Esophagus (tissue), 2 donors: ENCODE results near the gene MMP14. TPM values are rescaled to one million over a fixed set of nuclear protein-coding genes. Genes with fewer than 3 reads are reported as not detected.

Experiments used
- H3K27ac ChIP-seq, 2 donors: one replicate each; pipeline ENCODE4 v1.5.1; 2013; ENCODE audit warnings: low read depth in 2 of 2, mild to moderate bottlenecking in 2 of 2, inconsistent platforms in 1 of 2, low read length in 1 of 2, moderate library complexity in 1 of 2
- H3K27me3 ChIP-seq, 2 donors: one replicate each; pipeline ENCODE4 v1.6.1; 2013; ENCODE audit warnings: low read length in 2 of 2, control low read depth in 1 of 2, mild to moderate bottlenecking in 1 of 2; ENCODE audit not compliant: insufficient read depth in 2 of 2, control insufficient read depth in 1 of 2
- H3K36me3 ChIP-seq, 2 donors: one replicate each; pipeline ENCODE4 v1.6.1; 2013; ENCODE audit warnings: low read length in 1 of 2; ENCODE audit not compliant: control insufficient read depth in 2 of 2, insufficient read depth in 2 of 2
- H3K4me1 ChIP-seq, 2 donors: one replicate each; pipeline ENCODE4 v1.6.1; 2013; ENCODE audit warnings: low read length in 1 of 2; ENCODE audit not compliant: control insufficient read depth in 2 of 2, insufficient read depth in 2 of 2
- H3K4me3 ChIP-seq, 2 donors: one replicate each; pipeline ENCODE4 v1.5.1; 2013; ENCODE audit warnings: low read length in 2 of 2, mild to moderate bottlenecking in 2 of 2, low read depth in 1 of 2, moderate library complexity in 1 of 2
- H3K9me3 ChIP-seq, 2 donors: one replicate each; pipeline ENCODE4 v1.6.1; 2013; ENCODE audit warnings: mild to moderate bottlenecking in 2 of 2, low read depth in 1 of 2, low read length in 1 of 2, moderate library complexity in 1 of 2; ENCODE audit not compliant: control insufficient read depth in 2 of 2, insufficient read depth in 1 of 2
- WGBS, 2 donors: extraction: QIAGEN DNeasy Blood & Tissue Kit; methylation state at CpG; one replicate each; pipeline ENCODE4 v1.1.7; 2013; 5-methylcytosine and 5-hydroxymethylcytosine counted together
- polyA plus RNA-seq, 2 donors: library from polyadenylated mRNA; stranded (reverse); fragments of 200-250 nt; gene quantifications; one replicate each; pipeline ENCODE4 v1.2.3, GENCODE V29; 2013
- donor health status: healthy with polysubstance abuse.
- donor health status: Bipolar disorder and iron deficiency.

The MMP14 gene
- polyA plus RNA-seq, 2 donors, result 54.1 to 81.6 TPM

DNA sequence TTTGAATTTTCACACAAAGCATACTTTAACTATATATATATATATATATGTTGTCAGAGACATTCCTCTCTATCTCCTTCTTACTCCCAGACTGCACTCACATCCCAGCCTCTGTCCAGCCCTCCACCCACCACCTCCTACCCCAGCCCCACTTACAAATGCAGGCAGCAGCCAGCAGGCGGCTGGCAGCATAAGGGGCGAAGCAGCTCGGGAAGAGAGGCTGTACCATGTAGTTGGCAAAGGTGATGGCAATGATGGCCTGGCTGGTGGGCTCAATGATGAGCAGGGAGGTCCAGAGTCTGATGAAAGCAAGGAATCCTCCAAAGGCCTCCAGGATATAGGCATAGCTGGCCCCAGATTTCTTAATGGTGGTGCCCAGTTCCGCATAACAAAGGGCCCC is 23.6 kb upstream of the MMP14 start:
- H3K4me1 ChIP-seq, result no peaks in the 10 kb centered on the region
- no peaks in the 10 kb centered on the region for H3K27me3 ChIP-seq
- H3K36me3 ChIP-seq, result no peaks in the 10 kb centered on the region
- H3K4me3 ChIP-seq, result no peak overlapping the region
- no peak overlapping the region for H3K27ac ChIP-seq
- no peaks in the 10 kb centered on the region for H3K9me3 ChIP-seq
- 88 to 97% methylated on average over 4 of the region's 4 CpGs for WGBS, 2 donors

DNA sequence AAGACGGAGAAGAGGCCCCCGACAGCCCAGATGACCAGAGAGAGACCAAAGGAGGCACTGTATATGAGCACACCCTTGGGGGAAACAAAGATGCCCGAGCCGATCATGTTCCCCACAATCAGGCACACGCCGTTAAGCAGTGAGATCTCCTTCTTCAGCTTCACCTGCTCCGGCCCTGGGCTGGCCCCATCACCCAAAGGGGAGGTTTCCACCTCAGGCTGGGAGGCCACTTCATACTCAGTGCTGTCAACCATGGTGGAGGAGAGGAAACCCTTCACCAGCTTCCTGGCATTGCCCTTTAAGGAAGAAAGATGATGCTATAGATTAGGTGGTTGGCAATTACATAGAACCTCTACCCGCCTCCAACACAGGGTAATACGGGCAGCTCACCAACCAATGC is 23.2 kb upstream of the MMP14 start:
- Histone ChIP-seq H3K9me3 (no peaks in the 10 kb centered on the region), H3K4me1 (no peaks in the 10 kb centered on the region), H3K4me3 (no peak overlapping the region), H3K27me3 (no peaks in the 10 kb centered on the region), H3K27ac (no peak overlapping the region), H3K36me3 (no peaks in the 10 kb centered on the region)
- 83 to 85% methylated on average over 9 of the region's 9 CpGs for WGBS, 2 donors

DNA sequence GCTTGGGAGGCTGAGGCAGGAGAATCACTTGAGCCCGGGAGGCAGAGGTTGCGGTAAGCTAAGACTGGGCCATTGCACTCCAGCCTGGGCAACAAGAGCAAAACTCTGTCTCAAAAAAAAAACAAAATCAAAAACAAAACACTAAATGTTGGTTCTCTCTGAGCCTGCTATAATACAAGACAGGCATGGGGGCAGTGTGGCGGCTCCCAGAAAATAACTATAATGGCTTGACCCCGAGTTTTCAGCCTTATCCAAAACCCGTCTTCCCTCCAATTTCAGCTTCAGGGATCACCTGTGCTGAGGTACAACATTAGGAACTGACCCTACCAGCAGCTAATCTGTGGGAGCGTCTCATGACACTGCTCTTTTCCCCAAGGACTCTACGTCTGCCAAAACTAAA is 22.0 kb upstream of the MMP14 start:
- H3K4me3 ChIP-seq, result no peak overlapping the region
- WGBS, 2 donors, result 82 to 87% methylated on average over 7 of the region's 7 CpGs
- no peaks in the 10 kb centered on the region for H3K4me1 ChIP-seq
- no peak overlapping the region for H3K27ac ChIP-seq
- H3K9me3 ChIP-seq, result no peaks in the 10 kb centered on the region
- H3K36me3 ChIP-seq, result no peaks in the 10 kb centered on the region
- no peaks in the 10 kb centered on the region for H3K27me3 ChIP-seq

DNA sequence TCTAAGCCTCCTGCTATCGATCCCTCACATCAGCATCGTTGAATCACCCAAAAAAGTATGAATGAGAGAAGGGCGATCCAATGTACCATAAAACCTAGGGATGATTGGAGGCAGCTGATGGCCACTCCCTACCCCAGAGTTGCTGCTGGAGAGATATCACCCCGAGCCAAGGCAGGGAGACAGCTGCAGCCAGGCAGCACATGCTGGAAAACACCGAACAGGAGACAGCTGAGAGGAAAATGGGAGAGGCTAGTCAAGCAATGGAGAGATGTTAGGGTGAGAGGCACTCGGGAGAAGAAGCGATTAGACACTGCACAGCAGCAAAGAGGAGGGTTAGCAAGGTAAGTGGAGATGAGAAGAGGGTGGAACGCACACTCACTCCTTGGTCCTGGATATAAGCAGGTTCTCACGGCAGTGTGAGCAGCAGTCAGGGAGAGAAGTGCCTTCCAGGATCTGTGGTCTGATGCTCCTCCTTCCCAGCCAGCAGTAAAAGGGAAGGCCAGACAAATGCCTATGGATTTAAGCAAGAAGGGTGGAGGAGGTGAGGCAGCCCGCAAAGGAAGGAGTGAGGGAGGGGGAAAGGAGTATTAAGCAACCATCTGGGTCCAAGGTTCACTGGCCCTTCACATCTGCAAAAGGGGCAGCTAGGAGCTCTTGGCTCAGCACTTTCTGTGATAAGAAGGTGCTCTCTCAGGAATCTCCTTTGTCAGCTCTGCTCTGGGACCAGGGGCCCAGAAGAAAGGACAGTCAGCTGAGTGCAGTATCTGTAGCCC is 21.3 kb upstream of the MMP14 start, which contains the start of gene SLC7A7:
TSS of gene SLC7A7 (minus strand) at position 495 of the 773 bp plus-strand sequence. CDS start 2,037 bp downstream, outside the sequence.
- Histone ChIP-seq H3K27ac (peak within 1 kb of the TSS in 1 of 2 donors; percentile 13), H3K9me3 (no peaks in the 10 kb centered on the region), H3K4me1 (no peaks in the 10 kb centered on the region), H3K4me3 (no peak within 1 kb of the TSS), H3K36me3 (no peaks in the 10 kb centered on the region), H3K27me3 (no peaks in the 10 kb centered on the region)
- WGBS, 2 donors, result 54 to 63% methylated on average over 10 of the region's 10 CpGs

DNA sequence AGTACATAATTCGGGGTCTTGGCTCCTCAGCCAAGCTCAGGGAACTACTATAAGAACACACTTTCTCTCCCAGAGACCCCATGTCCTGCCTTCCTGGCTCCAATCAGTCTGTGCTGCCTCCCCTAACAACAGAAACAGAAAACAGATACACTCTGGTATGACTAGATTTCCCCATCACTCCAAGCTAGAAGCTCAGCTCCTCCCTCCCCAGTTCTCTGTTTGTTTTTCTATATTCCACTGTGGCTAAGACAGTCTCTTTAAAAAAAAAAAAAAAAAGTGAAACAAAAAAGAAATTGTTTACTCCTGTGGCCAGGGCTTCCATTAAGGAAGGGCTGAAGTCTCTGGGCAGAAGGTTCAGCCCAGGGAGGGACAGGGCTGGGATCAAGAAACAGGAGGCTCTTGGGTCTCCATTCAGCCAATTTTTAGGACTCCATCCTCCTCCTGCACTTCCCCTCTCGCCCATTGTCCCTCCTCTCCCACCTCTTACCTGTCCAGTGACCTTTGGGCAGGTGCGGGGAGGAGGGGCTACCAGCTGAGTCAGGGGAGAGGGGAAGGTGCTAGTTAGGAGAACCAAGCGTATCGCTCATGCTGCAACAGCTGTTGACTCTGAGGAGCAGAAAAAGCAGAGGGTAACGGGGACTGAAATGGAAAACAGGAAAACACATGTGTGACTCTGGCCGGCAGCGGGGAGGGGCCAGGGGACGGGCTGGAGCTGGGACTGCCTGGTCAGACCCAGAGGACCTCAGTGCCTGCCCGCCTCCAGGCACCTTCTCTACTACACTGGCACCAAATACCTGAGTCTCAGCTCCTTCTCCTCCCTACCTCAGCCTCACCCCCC is 17.0 kb upstream of the MMP14 start:
- H3K9me3 ChIP-seq, result no peaks in the 10 kb centered on the region
- no peak overlapping the region for H3K4me3 ChIP-seq
- H3K27ac ChIP-seq, result peak overlapping the region; percentile 4 to 62
- WGBS, 2 donors, result 38 to 52% methylated on average over 10 of the region's 10 CpGs
- H3K36me3 ChIP-seq, result no peaks in the 10 kb centered on the region
- no peaks in the 10 kb centered on the region for H3K27me3 ChIP-seq
- peaks cover 0 to 6% of the 10 kb centered on the region in 2 donors for H3K4me1 ChIP-seq

DNA sequence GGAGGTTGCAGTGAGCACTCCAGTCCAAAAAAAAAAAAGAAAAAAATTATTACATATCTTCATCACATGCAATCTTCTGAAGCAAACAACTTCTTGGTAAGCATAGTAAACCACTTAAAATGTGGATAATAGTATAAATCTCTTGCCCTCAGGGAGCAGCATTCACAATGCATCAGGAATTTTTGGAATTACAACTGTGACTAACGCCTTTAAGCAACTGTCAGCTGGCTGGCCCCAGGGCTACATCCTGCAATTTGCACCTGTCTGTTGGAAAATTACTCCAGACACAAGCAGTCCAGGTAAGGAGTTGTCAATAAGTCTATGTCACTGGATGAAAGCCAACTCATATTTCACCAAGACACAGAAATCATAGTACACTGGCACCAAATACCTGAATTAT is 15.7 kb upstream of the MMP14 start:
- Histone ChIP-seq H3K4me3 (no peak overlapping the region), H3K36me3 (no peaks in the 10 kb centered on the region), H3K4me1 (peaks cover 0 to 6% of the 10 kb centered on the region in 2 donors), H3K27me3 (no peaks in the 10 kb centered on the region), H3K27ac (no peak overlapping the region), H3K9me3 (no peaks in the 10 kb centered on the region)
- WGBS, 2 donors, result 51 to 55% methylated on average over 1 of the region's 1 CpG

DNA sequence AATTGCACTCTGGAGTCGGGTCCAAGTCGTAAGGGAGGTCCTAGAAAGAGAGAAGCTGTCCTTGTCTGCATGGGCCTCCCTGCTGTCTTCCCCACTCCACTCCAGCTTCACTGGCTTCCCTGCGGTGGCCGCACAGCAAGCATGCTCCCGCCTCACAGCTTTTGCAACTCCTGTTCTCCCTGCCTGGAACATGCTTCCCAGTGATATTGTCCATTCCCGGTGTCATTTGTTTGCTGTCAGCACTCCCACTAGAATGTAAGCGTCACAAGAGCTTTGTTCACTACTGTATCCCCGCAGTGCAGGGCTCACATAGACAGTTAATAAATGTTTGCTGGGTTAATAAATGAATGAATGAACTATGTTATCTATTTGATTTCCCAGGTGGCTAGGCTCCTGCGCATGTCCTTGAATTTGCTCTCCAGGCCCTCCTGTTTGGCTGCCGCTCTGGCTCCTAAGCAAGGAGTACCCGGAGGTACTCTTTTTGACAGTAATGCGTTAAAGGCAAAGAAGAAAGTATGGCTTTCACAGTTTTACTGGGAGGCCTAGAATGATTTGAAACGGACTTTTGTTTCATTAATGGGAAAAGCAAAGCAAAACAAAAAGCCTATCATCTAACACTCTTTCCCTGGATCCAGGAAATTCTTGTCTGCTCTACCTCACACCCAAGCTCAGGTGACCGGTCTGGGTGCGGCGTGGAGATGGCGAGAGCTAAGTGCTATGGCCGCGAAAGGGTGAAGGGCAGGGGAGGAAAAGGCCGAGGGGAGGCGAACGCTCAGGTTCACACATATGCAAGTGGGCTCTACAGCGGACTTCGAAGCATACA is 15.0 kb upstream of the MMP14 start:
- no peak overlapping the region for H3K27ac ChIP-seq
- H3K36me3 ChIP-seq, result no peaks in the 10 kb centered on the region
- no peak overlapping the region for H3K4me3 ChIP-seq
- WGBS, 2 donors, result 76 to 83% methylated on average over 24 of the region's 24 CpGs
- no peaks in the 10 kb centered on the region for H3K27me3 ChIP-seq
- H3K4me1 ChIP-seq, result peaks cover 0 to 6% of the 10 kb centered on the region in 2 donors
- no peaks in the 10 kb centered on the region for H3K9me3 ChIP-seq

DNA sequence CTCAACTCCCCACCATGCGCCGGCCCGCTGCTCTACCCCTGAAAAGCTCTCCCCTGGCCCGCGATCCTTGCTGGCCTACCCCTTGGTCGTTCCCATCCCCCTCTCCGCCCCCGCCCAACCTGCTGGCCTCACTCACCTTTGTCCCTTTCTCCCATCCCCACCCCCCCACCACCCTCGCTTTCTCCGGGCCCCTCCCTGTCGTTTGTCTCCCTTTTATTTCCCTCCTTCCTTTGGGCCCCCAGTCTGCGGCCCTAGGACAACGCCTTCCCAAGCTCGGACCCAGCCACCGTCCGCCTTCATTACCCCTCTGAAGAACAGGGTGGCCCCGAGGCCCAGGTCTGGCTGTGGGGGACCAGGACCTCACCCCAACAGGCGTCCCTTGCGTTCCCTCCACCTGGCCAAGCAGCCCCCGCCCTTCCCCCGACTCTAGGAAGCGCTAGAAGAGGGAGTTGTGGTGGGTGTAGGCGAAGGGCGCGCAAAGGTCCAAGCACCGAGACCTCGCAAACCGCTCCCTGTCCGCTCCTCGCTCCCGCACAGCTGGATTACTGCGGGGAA is 14.3 kb upstream of the MMP14 start:
- 61 to 67% methylated on average over 32 of the region's 32 CpGs for WGBS, 2 donors
- no peaks in the 10 kb centered on the region for H3K9me3 ChIP-seq
- peaks cover 0 to 6% of the 10 kb centered on the region in 2 donors for H3K4me1 ChIP-seq
- H3K27ac ChIP-seq, result peak overlapping the region in 1 of 2 donors; percentile 35
- no peaks in the 10 kb centered on the region for H3K36me3 ChIP-seq
- H3K4me3 ChIP-seq, result peak overlapping the region in 1 of 2 donors; percentile 39
- no peaks in the 10 kb centered on the region for H3K27me3 ChIP-seq

DNA sequence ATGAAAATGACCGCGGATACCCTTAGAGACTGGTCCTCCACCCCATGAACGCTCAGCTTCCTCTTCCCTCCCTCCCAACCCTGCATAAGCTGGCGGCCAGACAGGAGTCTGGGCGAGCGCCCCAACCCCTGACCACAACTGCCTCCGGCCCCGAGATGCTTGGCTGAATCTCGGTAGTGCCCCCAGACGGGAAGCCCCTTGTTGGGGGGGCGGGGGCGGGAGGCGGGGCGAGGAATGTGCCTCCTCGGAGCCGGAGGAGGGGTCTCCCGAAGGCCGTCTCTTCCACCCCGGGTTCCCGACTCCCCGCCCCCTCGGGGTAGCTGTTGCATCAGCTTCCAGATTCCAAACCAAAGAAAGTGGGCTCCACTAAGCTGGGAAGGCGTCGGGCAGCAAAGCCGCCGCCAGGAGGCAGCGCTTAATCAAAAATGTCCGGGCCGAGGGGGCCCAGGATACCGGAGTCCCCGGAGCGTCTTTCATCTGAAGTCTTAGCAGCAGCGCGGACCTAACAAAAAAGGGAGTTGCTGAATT is 13.8 kb upstream of the MMP14 start:
- no peaks in the 10 kb centered on the region for H3K36me3 ChIP-seq
- H3K9me3 ChIP-seq, result no peaks in the 10 kb centered on the region
- H3K27ac ChIP-seq, result peak overlapping the region in 1 of 2 donors; percentile 62
- no peaks in the 10 kb centered on the region for H3K27me3 ChIP-seq
- WGBS, 2 donors, result 1 to 2% methylated on average over 33 to 34 of the region's 34 CpGs
- H3K4me1 ChIP-seq, result peaks cover 0 to 6% of the 10 kb centered on the region in 2 donors
- H3K4me3 ChIP-seq, result peak overlapping the region in 1 of 2 donors; percentile 39
